Dedifferentiated amniotic fluid mesenchymal stem cell (primary cell): ENCODE data around the gene VSIR.

Experiments used
- DNase-seq: peaks from one replicate; pipeline ENCODE4 v3.0.0-alpha.2; 2016; ENCODE audit errors: extremely low spot score

VSIR gene

GRCh38 chr10:71806704-71807556 lies 33.6 kb upstream of the VSIR start:
- no peak for DNase-seq

- DNase-seq: no peak
These were observed 32.7 kb upstream of the VSIR start for GRCh38 chr10:71805776-71806703.

GRCh38 chr10:71804077-71804476 lies 30.8 kb upstream of the VSIR start:
- no peak for DNase-seq

GRCh38 chr10:71802715-71803488 lies 29.6 kb upstream of the VSIR start:
- DNase-seq: no peak

GRCh38 chr10:71802235-71802634 lies 28.9 kb upstream of the VSIR start:
- DNase-seq: no peak

GRCh38 chr10:71801361-71801760 lies 28.0 kb upstream of the VSIR start:
- no peak for DNase-seq

- no peak for DNase-seq
These were observed 26.5 kb upstream of the VSIR start for GRCh38 chr10:71799608-71800453.

- DNase-seq: no peak
These were observed 25.8 kb upstream of the VSIR start for GRCh38 chr10:71799112-71799511.

- DNase-seq: no peak
These were observed 24.9 kb upstream of the VSIR start for GRCh38 chr10:71798308-71798624.

- DNase-seq: no peak
These were observed 24.4 kb upstream of the VSIR start for GRCh38 chr10:71797533-71798307.

- DNase-seq: no peak
These were observed 23.6 kb upstream of the VSIR start for GRCh38 chr10:71796749-71797405.

- no peak for DNase-seq
These were observed 21.9 kb upstream of the VSIR start for GRCh38 chr10:71795248-71795647.

GRCh38 chr10:71790749-71791440 lies 17.6 kb upstream of the VSIR start:
- no peak for DNase-seq

GRCh38 chr10:71789871-71790270 lies 16.6 kb upstream of the VSIR start:
- no peak for DNase-seq

- DNase-seq: no peak
These were observed 15.6 kb upstream of the VSIR start for GRCh38 chr10:71788954-71789353.

- DNase-seq: no peak
These were observed 11.5 kb upstream of the VSIR start for GRCh38 chr10:71784679-71785272.

- no peak for DNase-seq
These were observed 10.8 kb upstream of the VSIR start for GRCh38 chr10:71783917-71784678.

- no peak for DNase-seq
These were observed 9.7 kb upstream of the VSIR start for GRCh38 chr10:71782917-71783490.
